Stimulated activated CD8-positive, alpha-beta memory T cell treated with anti-CD3 and anti-CD28 coated beads, Interleukin-12 subunit alpha, Interleukin-12 subunit beta, amount 100 ng/mL, for 24 hours (primary cell): ENCODE data around the gene HPN.
A peak's percentile ranks its signal among the peaks of the same experiment; 100 is the strongest.

Source experiments
- DNase-seq: peaks from one replicate; pipeline ENCODE4 v3.0.0-alpha.2; 2020; ENCODE audit errors: extremely low read depth

The HPN gene

GRCh38 chr19:35104361-35104760 is 62.8 kb downstream of the HPN start:
- DNase-seq: no peak

GRCh38 chr19:35105047-35105410 is 63.5 kb downstream of the HPN start:
- no peak for DNase-seq

DNA sequence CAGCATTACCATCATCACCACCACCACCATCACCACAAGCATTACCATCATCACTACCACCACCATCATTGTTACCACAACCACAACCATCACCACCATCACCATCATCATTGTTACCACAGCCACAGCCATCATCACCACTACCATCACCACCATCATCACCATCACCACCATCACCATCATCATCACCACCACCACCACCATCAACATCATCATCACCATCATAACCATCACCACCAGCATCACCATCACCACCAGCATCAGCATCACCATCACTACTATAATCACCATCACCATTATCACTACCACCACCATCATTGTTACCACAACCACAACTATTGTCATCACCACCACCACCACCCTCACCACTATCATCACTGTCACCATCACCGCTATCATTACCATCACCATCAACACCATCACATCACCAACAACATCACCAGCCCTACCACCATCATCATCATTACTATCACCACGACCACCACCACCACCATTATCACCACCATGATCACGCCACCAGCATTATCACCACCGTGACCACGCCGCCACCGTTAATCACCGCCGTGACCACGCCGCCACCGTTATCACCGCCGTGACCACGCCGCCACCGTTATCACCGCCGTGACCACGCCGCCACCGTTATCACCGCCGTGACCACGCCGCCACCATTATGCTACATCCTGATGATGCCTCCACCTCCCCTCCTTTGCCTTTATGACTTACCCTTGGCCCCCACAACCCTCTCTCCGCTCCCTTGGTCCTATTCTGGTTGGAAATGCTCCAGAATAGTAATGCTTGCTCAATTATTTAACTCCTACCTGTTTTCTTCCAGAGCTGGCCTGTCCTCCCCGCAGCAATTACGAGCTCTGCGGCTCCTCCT is 64.1 kb downstream of the HPN start:
- DNase-seq: no peak

GRCh38 chr19:35106291-35106583 is 64.7 kb downstream of the HPN start:
- no peak for DNase-seq

DNA sequence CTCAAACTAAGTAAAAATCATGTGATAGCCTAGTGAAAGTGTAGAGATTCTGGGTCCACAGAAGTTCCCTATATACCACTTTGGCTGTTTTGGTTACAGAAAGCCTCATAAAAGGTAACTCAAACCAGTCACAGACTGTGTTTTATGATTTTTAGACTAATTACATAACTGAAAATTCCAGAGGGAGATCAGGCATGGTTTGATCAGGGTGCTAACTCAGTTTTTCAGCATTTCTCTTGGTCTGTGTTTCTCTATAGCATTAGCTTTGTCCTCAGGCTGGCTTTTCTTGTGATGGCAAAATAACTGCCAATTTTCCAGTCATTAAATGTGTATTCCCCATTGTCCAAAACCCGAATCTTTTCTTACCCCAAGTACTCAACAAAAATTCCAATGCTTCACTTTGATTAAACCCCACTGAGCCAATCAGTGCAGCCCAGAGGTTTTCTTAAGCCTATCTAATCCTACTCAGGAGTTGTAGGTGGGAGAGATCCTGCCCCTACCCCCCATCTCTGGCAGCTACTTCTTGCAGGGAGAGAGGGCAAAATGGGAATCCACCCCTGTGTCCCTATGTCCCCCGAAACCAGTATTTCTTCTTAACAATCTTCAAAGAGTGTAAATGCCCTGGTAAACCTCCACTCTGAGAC is 65.5 kb downstream of the HPN start:
- no peak for DNase-seq

GRCh38 chr19:35107545-35107944 is 66.0 kb downstream of the HPN start:
- DNase-seq: no peak

DNA sequence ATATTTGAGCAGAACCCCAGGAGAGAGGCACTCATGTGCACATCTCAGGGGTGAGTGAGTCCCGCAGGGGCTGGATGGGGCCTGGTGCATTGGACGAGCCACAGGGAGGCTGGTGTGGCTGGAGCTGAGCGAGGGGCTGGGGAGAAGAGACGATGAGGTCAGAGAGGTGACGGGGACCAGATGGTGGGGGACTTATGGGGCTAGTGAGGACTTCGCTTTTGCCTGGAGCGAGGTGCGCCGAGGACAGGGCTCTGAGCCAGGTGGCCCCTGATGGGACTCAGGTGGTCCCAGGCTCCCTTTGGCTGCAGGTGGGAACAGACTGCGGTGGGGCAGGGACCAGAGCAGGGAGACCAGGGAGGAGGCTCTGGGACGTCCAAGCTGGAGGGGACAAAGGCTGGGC is 67.2 kb downstream of the HPN start:
- DNase-seq: no peak

- no peak for DNase-seq
Observed at GRCh38 chr19:35109395-35110112, 68.0 kb downstream of the HPN start.

GRCh38 chr19:35110974-35111373 is 69.5 kb downstream of the HPN start:
- no peak for DNase-seq

DNA sequence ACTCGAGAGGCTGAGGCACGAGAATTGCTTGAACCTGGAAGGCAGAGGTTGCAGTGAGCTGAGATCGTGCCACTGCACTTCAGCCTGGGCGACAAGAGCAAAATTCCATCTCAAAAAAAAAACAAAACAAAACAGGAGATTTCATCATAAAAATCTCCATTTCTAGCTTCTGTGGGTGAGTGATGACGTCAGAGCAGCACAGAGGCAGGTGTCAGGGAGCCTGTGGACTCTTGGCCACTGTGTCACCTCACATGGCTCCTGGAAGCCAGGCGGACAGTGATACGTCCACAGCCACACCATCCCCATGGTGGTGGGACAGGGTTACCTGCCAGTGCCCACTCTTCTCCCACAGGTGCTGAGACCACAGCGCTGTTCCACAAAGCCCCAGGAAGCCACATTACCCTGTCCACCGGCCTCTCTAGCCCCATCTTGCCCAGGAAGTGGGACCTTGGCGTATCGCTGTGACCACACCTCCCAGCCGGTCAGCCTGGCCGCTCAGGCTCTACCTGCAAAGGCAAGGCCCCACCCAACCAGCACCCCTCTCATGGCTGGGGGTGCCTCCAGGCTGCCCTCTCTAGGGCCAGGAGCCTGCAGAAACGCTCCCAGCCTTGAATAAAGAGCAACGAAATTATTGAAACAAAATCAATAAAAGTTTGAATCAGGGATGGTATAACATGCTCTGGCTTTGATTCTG is 71.6 kb downstream of the HPN start:
- no peak for DNase-seq

GRCh38 chr19:35114353-35115176 is 73.0 kb downstream of the HPN start:
- DNase-seq: peak; percentile 25

- DNase-seq: no peak
Observed at GRCh38 chr19:35115177-35115951, 73.8 kb downstream of the HPN start, which contains the start of gene FXYD3. Gene FXYD3 (plus strand): TSS chr19:35115823. CDS start chr19:35119377, 3,554 bp downstream.
